Mucosa of gallbladder (tissue), 1 donor: Measurements from ENCODE around the gene PECR. TPM values are rescaled to one million over a fixed set of nuclear protein-coding genes. Genes with fewer than 3 reads are reported as not detected.
"Not testable (repeated sequence)": the region's sequence is repeated elsewhere in the genome, so short reads cannot be mapped to it uniquely, and the experiment has no call there.

Experiments
- DNase-seq: peaks from one replicate; pipeline ENCODE4 v3.0.0-alpha.2; 2020; ENCODE audit warnings: low spot score
- total RNA-seq: library from RNA; stranded (reverse); gene quantifications from one replicate; pipeline ENCODE4 v1.2.1, GENCODE V29; 2021
- donor health status: DM: no; HTN: no; CAD: no.

The PECR gene
- total RNA-seq, 1 donor from 2014 or later: 33.7 TPM

GRCh38 chr2:216104691-216105090 lies 23.1 kb upstream of the PECR start:
- no peak for DNase-seq

- DNase-seq: no peak
Measured at GRCh38 chr2:216103213-216103612, 21.6 kb upstream of the PECR start.

GRCh38 chr2:216101109-216101508 lies 19.5 kb upstream of the PECR start:
- no peak for DNase-seq

- no peak for DNase-seq
Measured at GRCh38 chr2:216098421-216099334, 17.1 kb upstream of the PECR start.

GRCh38 chr2:216094701-216095100 lies 13.1 kb upstream of the PECR start:
- no peak for DNase-seq

GRCh38 chr2:216092646-216093045 lies 11.0 kb upstream of the PECR start:
- no peak for DNase-seq

GRCh38 chr2:216090369-216090786 lies 8.8 kb upstream of the PECR start:
- DNase-seq: no peak

- DNase-seq: peak; percentile 45
Measured at GRCh38 chr2:216086207-216086893, 4.7 kb upstream of the PECR start.

GRCh38 chr2:216084547-216084946 lies 2.9 kb upstream of the PECR start:
- DNase-seq: no peak

- no peak for DNase-seq
Measured at GRCh38 chr2:216083464-216084281, 2.1 kb upstream of the PECR start.

- DNase-seq: no peak
Measured at GRCh38 chr2:216082805-216083204, 1.2 kb upstream of the PECR start.

GRCh38 chr2:216082117-216082711 lies 605 bp upstream of the PECR start:
- DNase-seq: no peak

- no peak for DNase-seq
Measured at GRCh38 chr2:216081012-216081411, 597 bp downstream of the PECR start.

GRCh38 chr2:216080048-216080447 lies 1.6 kb downstream of the PECR start:
- not testable (repeated sequence) for DNase-seq

GRCh38 chr2:216078776-216079175 lies 2.8 kb downstream of the PECR start:
- DNase-seq: no peak

- no peak for DNase-seq
Measured at GRCh38 chr2:216075510-216076485, 5.8 kb downstream of the PECR start.

- no peak for DNase-seq
Measured at GRCh38 chr2:216074794-216075193, 6.8 kb downstream of the PECR start.

- no peak for DNase-seq
Measured at GRCh38 chr2:216074380-216074779, 7.2 kb downstream of the PECR start.

GRCh38 chr2:216073773-216074172 lies 7.8 kb downstream of the PECR start:
- no peak for DNase-seq

GRCh38 chr2:216072473-216072872 lies 9.1 kb downstream of the PECR start:
- no peak for DNase-seq
